Right hindlimb (tissue), 1 donor: Measurements from ENCODE around the gene EVX1.

Source experiments
- DNase-seq: peaks from one replicate; pipeline ENCODE4 v3.0.0-alpha.2; 2018

Gene EVX1

GRCh38 chr7:27242555-27243339 lies at the start of gene EVX1:
Gene EVX1, plus strand, starts transcription at chr7:27242802. Its CDS starts 229 bp downstream, at chr7:27243031.
- no peak for DNase-seq

- DNase-seq = peak; percentile 31
Measured at GRCh38 chr7:27193335-27194001, 49.1 kb upstream of the EVX1 start.

- no peak for DNase-seq
Measured at GRCh38 chr7:27194002-27194352, 48.6 kb upstream of the EVX1 start.

- peak; percentile 22 for DNase-seq
Measured at GRCh38 chr7:27194686-27195379, 47.8 kb upstream of the EVX1 start.

- DNase-seq = peak; percentile 84
Measured at GRCh38 chr7:27196287-27196767, 46.3 kb upstream of the EVX1 start.

- peak; percentile 23 for DNase-seq
Measured at GRCh38 chr7:27197137-27198042, 45.2 kb upstream of the EVX1 start.

GRCh38 chr7:27198138-27198841 lies 44.3 kb upstream of the EVX1 start:
- DNase-seq = peak; percentile 35

- peak; percentile 49 for DNase-seq
Measured at GRCh38 chr7:27198871-27199801, 43.5 kb upstream of the EVX1 start.

- peak; percentile 74 for DNase-seq
Measured at GRCh38 chr7:27199849-27200760, 42.5 kb upstream of the EVX1 start, which contains the start of gene HOXA13. Gene HOXA13, minus strand, starts transcription at chr7:27200091. Its CDS starts 14 bp downstream, at chr7:27200077.

GRCh38 chr7:27200761-27201579 lies 41.6 kb upstream of the EVX1 start:
- DNase-seq = peak; percentile 20

- peak; percentile 26 for DNase-seq
Measured at GRCh38 chr7:27201580-27202017, 41.0 kb upstream of the EVX1 start.

- DNase-seq = peak; percentile 23
Measured at GRCh38 chr7:27202018-27202861, 40.4 kb upstream of the EVX1 start.

GRCh38 chr7:27202862-27203134 lies 39.8 kb upstream of the EVX1 start:
- no peak for DNase-seq

- no peak for DNase-seq
Measured at GRCh38 chr7:27203365-27203953, 39.1 kb upstream of the EVX1 start.

- no peak for DNase-seq
Measured at GRCh38 chr7:27203964-27204594, 38.5 kb upstream of the EVX1 start.

- peak; percentile 52 for DNase-seq
Measured at GRCh38 chr7:27204851-27205322, 37.7 kb upstream of the EVX1 start.
